Measurements from ENCODE around the gene CPPED1.

CPPED1 gene

GRCh38 chr16:12653820-12654392 is 149.8 kb downstream of the CPPED1 start:
- no peak for DNase-seq (ENCODE audit: low read depth in 2 of 3, low spot score in 2 of 3)

GRCh38 chr16:12652924-12653323 is 150.8 kb downstream of the CPPED1 start:
- DNase-seq (ENCODE audit: low read depth in 2 of 3, low spot score in 2 of 3), result no peak

DNA sequence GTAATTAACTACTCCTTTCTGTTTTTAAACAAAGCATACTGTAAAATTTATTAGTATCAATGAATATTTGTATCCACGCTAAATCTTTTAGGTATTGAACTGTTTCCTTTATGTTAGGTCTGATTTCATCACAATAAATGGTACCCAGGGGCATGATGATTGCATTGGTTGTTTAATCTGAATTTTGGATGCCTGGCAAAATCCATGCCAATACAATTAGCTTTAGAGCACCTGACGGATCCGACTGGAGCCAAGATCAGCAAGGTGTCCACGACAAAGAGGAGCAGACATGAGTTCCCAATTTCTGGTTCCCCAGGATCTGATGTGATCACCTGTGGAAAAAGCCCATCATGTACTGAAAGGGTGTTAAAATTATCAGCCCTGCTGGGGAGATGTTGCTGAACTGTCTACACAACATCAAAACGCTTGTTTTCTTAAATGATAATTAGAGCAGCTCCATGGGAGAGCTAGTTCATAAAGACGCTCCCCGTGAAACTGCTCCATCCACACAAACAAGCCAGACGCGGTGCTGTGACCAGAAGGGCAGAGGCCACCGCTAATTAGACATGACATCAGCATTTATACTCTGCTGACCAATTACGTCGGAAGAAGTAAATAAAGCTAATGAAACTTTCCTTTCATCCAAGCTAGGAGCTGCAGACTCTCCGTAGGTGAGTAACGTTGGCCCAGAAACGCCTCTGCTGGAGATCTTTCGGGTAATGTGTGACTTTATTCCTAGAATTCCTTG is 151.7 kb downstream of the CPPED1 start:
- DNase-seq (ENCODE audit: low read depth in 2 of 3, low spot score in 2 of 3), result no peak

- no peak for DNase-seq (ENCODE audit: low read depth in 2 of 3, low spot score in 2 of 3)
Measured at GRCh38 chr16:12649356-12649755, 154.3 kb downstream of the CPPED1 start.

- peak in 2 of 3 experiments; percentile 18 to 19 for DNase-seq (ENCODE audit: low read depth in 2 of 3, low spot score in 2 of 3)
Measured at GRCh38 chr16:12646490-12647274, 157.0 kb downstream of the CPPED1 start.

GRCh38 chr16:12646098-12646489 is 157.6 kb downstream of the CPPED1 start:
- DNase-seq (ENCODE audit: low read depth in 2 of 3, low spot score in 2 of 3), result no peak

DNA sequence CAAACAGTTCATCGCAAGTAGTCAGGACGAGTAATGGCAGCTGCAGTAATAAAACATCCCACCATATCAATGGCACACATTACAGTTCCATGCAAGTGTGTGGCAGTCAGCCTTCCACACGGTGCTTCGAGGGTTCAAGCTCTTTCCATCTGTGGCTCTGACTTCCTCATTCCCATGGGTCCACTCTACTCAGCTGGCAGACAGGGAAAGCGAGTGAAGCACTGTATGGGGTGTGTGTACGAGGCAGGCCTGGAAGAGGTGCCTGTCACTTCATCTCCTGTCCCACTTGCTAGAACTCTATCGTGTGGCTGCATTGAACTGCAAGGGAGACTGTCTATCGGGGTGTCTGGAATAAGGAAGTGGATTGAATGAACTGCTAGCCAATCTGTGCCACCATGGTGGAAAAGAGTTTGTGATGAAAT is 160.6 kb downstream of the CPPED1 start:
- no peak for DNase-seq (ENCODE audit: low read depth in 2 of 3, low spot score in 2 of 3)

GRCh38 chr16:12639044-12639443 is 164.6 kb downstream of the CPPED1 start:
- no peak for DNase-seq (ENCODE audit: low read depth in 2 of 3, low spot score in 2 of 3)

DNA sequence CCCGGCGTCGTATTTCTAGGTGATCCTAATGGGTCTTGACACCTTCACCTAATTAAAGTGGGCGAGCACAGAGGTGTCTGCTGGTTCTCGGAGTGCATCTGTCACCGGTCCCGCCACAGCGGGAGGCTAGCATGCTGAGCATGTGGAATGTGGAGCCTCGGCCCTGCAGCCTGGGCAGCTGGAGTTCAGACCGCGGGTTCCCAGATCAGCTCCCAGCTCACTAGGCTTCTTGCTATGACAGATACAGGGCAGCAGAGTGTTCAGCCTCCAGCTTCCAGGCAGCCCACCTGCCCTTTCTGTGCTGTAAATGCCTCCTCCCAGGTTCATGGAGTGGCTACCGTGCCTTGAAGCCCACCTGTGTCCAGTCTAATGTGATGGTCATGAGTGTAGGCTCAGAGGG is 166.7 kb downstream of the CPPED1 start:
- no peak for DNase-seq (ENCODE audit: low read depth in 2 of 3, low spot score in 2 of 3)

GRCh38 chr16:12629271-12629670 is 174.4 kb downstream of the CPPED1 start:
- DNase-seq (ENCODE audit: low read depth in 2 of 3, low spot score in 2 of 3), result no peak

- DNase-seq (ENCODE audit: low read depth in 2 of 3, low spot score in 2 of 3), result no peak
Measured at GRCh38 chr16:12628536-12628935, 175.2 kb downstream of the CPPED1 start.

DNA sequence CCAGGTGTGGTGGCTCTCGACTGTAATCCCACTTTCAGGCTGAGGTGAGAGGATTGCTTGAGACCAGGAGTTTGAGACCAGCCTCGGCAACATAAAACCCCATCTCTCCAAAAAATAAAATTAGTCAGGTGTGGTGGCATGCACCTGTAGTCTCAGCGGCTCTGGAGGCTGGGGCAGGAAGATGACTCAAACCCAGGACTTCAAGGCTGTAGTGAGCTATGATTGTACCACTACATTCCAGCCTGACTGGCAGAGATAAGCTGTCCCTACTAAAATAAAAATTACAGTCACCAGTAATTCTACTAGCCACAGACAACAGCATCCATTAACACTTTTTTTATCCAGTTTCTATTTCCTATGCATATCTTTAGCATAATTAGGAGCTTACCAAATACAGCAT is 176.3 kb downstream of the CPPED1 start:
- DNase-seq (ENCODE audit: low read depth in 2 of 3, low spot score in 2 of 3), result no peak

- no peak for DNase-seq (ENCODE audit: low read depth in 2 of 3, low spot score in 2 of 3)
Measured at GRCh38 chr16:12626411-12626810, 177.3 kb downstream of the CPPED1 start.

- no peak for DNase-seq (ENCODE audit: low read depth in 2 of 3, low spot score in 2 of 3)
Measured at GRCh38 chr16:12625716-12626115, 178.0 kb downstream of the CPPED1 start.

GRCh38 chr16:12625068-12625467 is 178.6 kb downstream of the CPPED1 start:
- DNase-seq (ENCODE audit: low read depth in 2 of 3, low spot score in 2 of 3), result no peak

DNA sequence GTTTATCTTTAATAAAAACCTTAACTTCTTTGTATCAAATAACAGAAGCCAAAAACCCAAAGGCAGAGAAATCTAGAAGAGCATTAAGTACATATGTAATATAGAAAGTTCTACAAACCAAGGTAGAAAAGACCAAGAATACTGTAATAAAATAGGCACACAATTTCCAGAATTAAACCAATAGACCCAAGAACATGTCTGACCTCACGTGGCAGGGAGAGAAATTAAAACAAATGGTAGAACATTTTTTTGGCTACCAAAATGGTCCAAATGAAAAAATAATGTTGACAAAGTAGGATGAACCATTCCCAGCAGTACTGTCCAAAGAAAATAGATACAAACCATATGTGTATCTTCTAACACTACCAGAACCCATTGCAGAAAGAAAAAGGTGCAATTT is 183.5 kb downstream of the CPPED1 start:
- DNase-seq (ENCODE audit: low read depth in 2 of 3, low spot score in 2 of 3), result no peak

DNA sequence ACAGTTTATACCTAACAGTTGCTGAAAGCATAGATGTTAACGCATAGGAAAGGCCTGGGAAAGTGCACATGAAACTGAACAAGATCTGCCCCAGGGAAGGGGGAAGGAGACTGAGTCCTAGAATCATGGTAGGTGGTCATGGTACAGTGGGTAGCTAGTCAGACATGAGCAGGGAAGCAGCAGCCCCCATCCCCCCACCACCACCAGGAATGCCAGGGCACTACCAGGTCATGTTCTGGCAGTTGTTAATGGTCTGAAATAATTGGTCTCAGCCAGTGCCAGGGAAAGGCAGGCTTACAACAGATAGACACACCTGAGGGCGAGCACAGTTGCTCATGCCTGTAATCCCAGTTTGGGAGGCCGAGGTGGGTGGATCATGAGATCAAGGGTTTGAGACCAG is 185.2 kb downstream of the CPPED1 start:
- DNase-seq (ENCODE audit: low read depth in 2 of 3, low spot score in 2 of 3), result no peak

GRCh38 chr16:12617401-12617819 is 186.3 kb downstream of the CPPED1 start:
- DNase-seq (ENCODE audit: low read depth in 2 of 3, low spot score in 2 of 3), result peak in 1 of 3 experiments; percentile 7

GRCh38 chr16:12614662-12615278 is 188.9 kb downstream of the CPPED1 start:
- DNase-seq (ENCODE audit: low read depth in 2 of 3, low spot score in 2 of 3), result no peak

DNA sequence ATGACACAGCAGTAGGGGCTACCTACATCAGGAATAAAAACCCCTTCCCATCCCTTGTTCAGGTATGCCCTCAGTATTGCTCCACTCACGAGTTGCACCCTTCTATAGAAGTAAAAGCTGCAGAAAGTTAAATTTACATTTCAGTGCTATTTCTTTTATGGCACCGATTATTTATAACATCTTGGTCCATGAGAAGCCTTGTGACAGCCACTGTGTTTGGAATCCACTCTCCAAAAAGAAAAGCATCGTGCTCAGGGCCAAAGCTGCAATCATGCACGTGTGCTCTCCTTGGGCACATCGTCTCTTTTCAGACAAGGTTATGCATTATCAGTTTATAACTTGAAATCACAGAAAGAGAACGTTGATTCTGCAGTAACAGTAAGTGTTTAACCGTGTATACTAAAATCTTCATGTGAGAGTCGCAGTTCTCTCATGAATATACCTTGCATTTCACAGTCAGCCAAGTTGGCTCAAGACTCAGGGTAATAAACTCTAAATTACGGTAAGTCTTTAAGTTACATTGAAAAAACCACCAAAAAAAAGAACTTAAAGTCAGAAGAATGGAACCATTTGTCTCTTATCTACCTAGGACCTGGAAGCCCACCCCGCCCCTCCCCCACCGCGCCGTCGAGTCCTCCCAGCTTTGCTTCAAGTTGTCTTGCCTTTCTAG is 189.6 kb downstream of the CPPED1 start:
- no peak for DNase-seq (ENCODE audit: low read depth in 2 of 3, low spot score in 2 of 3)

All from activated CD8-positive, alpha-beta memory T cell treated with anti-CD3 and anti-CD28 coated beads for 48 hours (primary cell).